WI38 (cell line): Measurements from ENCODE around the gene TPP1.

Experiments
- H3K4me3 ChIP-seq: 2 replicates; pipeline ENCODE4 v1.5.1; 2011; ENCODE audit warnings: low read depth, mild to moderate bottlenecking, control low read depth, low read length
- CTCF ChIP-seq: IDR thresholded peaks from 2 replicates; pipeline ENCODE4 v1.5.1; 2012; ENCODE audit warnings: low read depth, mild to moderate bottlenecking, control low read depth, low read length

TPP1 gene

GRCh38 chr11:6627762-6628241 is 8.6 kb upstream of the TPP1 start:
- no peak for TF ChIP-seq CTCF
- no peak overlapping the region for H3K4me3 ChIP-seq

GRCh38 chr11:6626971-6627761 is 7.9 kb upstream of the TPP1 start:
- H3K4me3 ChIP-seq, result no peak overlapping the region
- no peak for TF ChIP-seq CTCF

- no peak for TF ChIP-seq CTCF
These were observed 6.7 kb upstream of the TPP1 start for GRCh38 chr11:6625832-6626420.

GRCh38 chr11:6625156-6625831 is 6.1 kb upstream of the TPP1 start:
- no peak for TF ChIP-seq CTCF
- no peak overlapping the region for H3K4me3 ChIP-seq

More at GRCh38 chr11:6625832-6626420, 6.7 kb upstream of the TPP1 start:
- H3K4me3 ChIP-seq, result no peak overlapping the region

- no peak for TF ChIP-seq CTCF
- no peak overlapping the region for H3K4me3 ChIP-seq
These were observed 4.5 kb upstream of the TPP1 start for GRCh38 chr11:6623391-6624363.

- TF ChIP-seq CTCF, result no peak
These were observed 3.3 kb upstream of the TPP1 start for GRCh38 chr11:6622261-6623171.

More at GRCh38 chr11:6622261-6623171, 3.3 kb upstream of the TPP1 start:
- no peak overlapping the region for H3K4me3 ChIP-seq
